CD4-positive, CD25-positive, alpha-beta regulatory T cell (primary cell): ENCODE data around the gene VPS54. TPM values are rescaled to one million over a fixed set of nuclear protein-coding genes. Genes with fewer than 3 reads are reported as not detected.
A peak's percentile ranks its signal among the peaks of the same experiment; 100 is the strongest.
"Not testable (repeated sequence)": the region's sequence is repeated elsewhere in the genome, so short reads cannot be mapped to it uniquely, and the experiment has no call there.

Experiments
- ATAC-seq, 2 donors: fragments of 150-1000 bp; cut with Tn5 transposase; one replicate each; pipeline ENCODE4 v1.10.0; 2021; ENCODE audit warnings: low read depth in 2 of 2, moderate number of reproducible peaks in 2 of 2, moderate library complexity in 1 of 2
- DNase-seq, 3 donors: peaks; one replicate each; pipeline versions ENCODE4 v3.0.0 to v3.0.0-alpha.2; 2012 to 2022; ENCODE audit warnings: mixed read lengths in 1 of 3
- H3K27ac ChIP-seq: one replicate; pipeline ENCODE4 v1.7.0; 2013; ENCODE audit warnings: mild to moderate bottlenecking, low read length; ENCODE audit not compliant: insufficient read depth, poor library complexity, severe bottlenecking
- H3K27me3 ChIP-seq: one replicate; pipeline ENCODE4 v1.7.0; 2013; ENCODE audit warnings: low read length; ENCODE audit not compliant: control insufficient read depth, insufficient read depth
- H3K36me3 ChIP-seq: one replicate; pipeline ENCODE4 v1.7.0; 2013; ENCODE audit warnings: mild to moderate bottlenecking, low read length, moderate library complexity; ENCODE audit not compliant: control insufficient read depth, insufficient read depth
- H3K4me1 ChIP-seq: 2 replicates; pipeline ENCODE4 v1.7.0; 2013; ENCODE audit warnings: mild to moderate bottlenecking, low read length; ENCODE audit not compliant: insufficient read depth, control insufficient read depth, poor library complexity, severe bottlenecking
- H3K4me3 ChIP-seq: one replicate; pipeline ENCODE4 v1.7.0; 2013; ENCODE audit warnings: low read depth, mild to moderate bottlenecking, low read length, moderate library complexity
- H3K9me3 ChIP-seq, 2 experiments: 1 replicate in 1 of 2; 2 replicates in 1 of 2; pipeline ENCODE4 v1.7.0; 2013; ENCODE audit warnings: low read length in 2 of 2, mild to moderate bottlenecking in 1 of 2, moderate library complexity in 1 of 2; ENCODE audit not compliant: control insufficient read depth in 2 of 2
- H3K27ac Mint-ChIP-seq, 3 donors: one replicate each; pipeline ENCODE4 v1.8.0; 2020 to 2022; ENCODE audit warnings: mild to moderate bottlenecking in 3 of 3, mixed read lengths in 3 of 3, moderate library complexity in 2 of 3
- H3K27me3 Mint-ChIP-seq: one replicate; pipeline ENCODE4 v1.8.0; 2022; ENCODE audit warnings: mild to moderate bottlenecking, mixed read lengths
- H3K36me3 Mint-ChIP-seq: one replicate; pipeline ENCODE4 v1.8.0; 2020; ENCODE audit warnings: mixed read lengths
- H3K4me1 Mint-ChIP-seq, 4 donors: one replicate each; pipeline ENCODE4 v1.8.0; 2020 to 2022; ENCODE audit warnings: mixed read lengths in 4 of 4, mild to moderate bottlenecking in 1 of 4
- H3K4me3 Mint-ChIP-seq, 4 donors: one replicate each; pipeline ENCODE4 v1.8.0; 2020 to 2022; ENCODE audit warnings: mild to moderate bottlenecking in 4 of 4, mixed read lengths in 4 of 4, moderate library complexity in 3 of 4
- H3K9me3 Mint-ChIP-seq, 7 donors: one replicate each; pipeline ENCODE4 v1.8.0; 2020 to 2022; ENCODE audit warnings: mixed read lengths in 7 of 7, mild to moderate bottlenecking in 3 of 7, moderate library complexity in 2 of 7
- polyA plus RNA-seq, 4 donors: library from polyadenylated mRNA; unstranded; fragments of 300-500 nt; fragmentation: Illumina TruSeq; gene quantifications; one replicate each; pipeline ENCODE4 v1.2.3, GENCODE V29; 2021
- total RNA-seq: library from RNA; stranded (reverse); gene quantifications from one replicate; pipeline ENCODE4 v1.2.3, GENCODE V29; 2022

The VPS54 gene
- total and polyA plus RNA-seq, 5 donors from 2014 or later, result 6.4 to 20.7 (median 12.2) TPM

DNA sequence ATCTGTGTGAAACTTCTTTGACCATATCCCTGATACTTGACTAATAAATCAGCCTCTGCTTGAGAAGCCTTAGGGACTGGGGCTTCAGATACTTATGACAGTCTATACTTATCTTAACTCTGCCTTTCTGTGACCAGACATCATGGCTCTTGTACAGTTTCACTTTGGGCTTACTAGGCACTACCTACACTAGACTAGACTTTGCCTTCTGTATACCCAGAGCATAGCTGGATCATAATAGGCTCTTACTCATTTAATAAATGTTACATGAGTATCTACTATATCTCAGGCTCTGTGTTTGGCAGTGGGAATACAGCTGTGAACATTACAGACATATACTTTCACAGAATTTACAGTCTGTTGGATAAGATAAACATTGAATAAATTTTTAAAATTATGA lies 168.6 kb downstream of the VPS54 start:
- H3K36me3 ChIP-seq, result no peaks in the 10 kb centered on the region
- ATAC-seq (peak; percentile 78 to 82), DNase-seq (peak in 1 of 3 donors; percentile 42)
- peak overlapping the region; percentile 29 for H3K4me3 ChIP-seq
- no peaks in the 10 kb centered on the region for H3K27me3 ChIP-seq
- H3K4me1 Mint-ChIP-seq, result peaks cover 57 to 97% (median 80%) of the 10 kb centered on the region in 4 donors
- H3K4me1 ChIP-seq, result peaks cover 80% of the 10 kb centered on the region
- peak overlapping the region; percentile 92 for H3K27ac ChIP-seq
- H3K36me3 Mint-ChIP-seq, result peaks cover 21% of the 10 kb centered on the region
- peak overlapping the region; percentile 20 to 97 (median 91) for H3K27ac Mint-ChIP-seq
- H3K4me3 Mint-ChIP-seq, result peak overlapping the region in 3 of 4 donors; percentile 43 to 47 (median 46)
- no peaks in the 10 kb centered on the region for H3K9me3 ChIP-seq
- peaks cover 0 to 5% (median 0%) of the 10 kb centered on the region in 7 donors for H3K9me3 Mint-ChIP-seq
- no peaks in the 10 kb centered on the region for H3K27me3 Mint-ChIP-seq

DNA sequence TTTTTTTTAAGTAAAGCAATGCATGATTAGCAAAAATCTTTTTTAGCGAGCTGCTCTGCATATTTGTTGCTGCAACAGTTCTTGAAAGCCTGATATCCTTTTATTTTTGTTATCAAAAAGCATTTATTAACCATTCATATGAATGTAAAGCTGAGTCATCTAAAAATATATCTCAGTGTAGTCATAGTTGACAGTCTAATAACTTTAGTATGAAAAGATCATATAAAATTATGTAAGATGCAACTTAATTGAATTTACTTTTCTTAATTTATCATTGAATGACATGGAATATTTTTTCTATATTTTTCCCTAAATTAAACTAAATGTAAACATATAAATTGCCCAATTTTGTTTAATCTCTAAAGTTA lies 169.0 kb downstream of the VPS54 start:
- Mint-ChIP-seq H3K9me3 (peaks cover 0 to 5% (median 0%) of the 10 kb centered on the region in 7 donors), H3K27ac (peak overlapping the region in 2 of 3 donors; percentile 76 to 91), H3K36me3 (peaks cover 23% of the 10 kb centered on the region), H3K27me3 (no peaks in the 10 kb centered on the region), H3K4me3 (peak overlapping the region in 1 of 4 donors; percentile 46), H3K4me1 (peaks cover 60 to 97% (median 83%) of the 10 kb centered on the region in 4 donors)
- Histone ChIP-seq H3K4me1 (peaks cover 80% of the 10 kb centered on the region), H3K27ac (peak overlapping the region; percentile 92), H3K4me3 (peak overlapping the region; percentile 41), H3K36me3 (no peaks in the 10 kb centered on the region), H3K27me3 (no peaks in the 10 kb centered on the region), H3K9me3 (no peaks in the 10 kb centered on the region)
- no peak for DNase-seq
- no peak for ATAC-seq

GRCh38 chr2:63849381-63850203 lies 169.6 kb downstream of the VPS54 start:
- Mint-ChIP-seq H3K36me3 (peaks cover 23% of the 10 kb centered on the region), H3K4me3 (peak overlapping the region; percentile 46 to 81 (median 66)), H3K27ac (peak overlapping the region; percentile 58 to 79 (median 76)), H3K4me1 (peaks cover 60 to 97% (median 84%) of the 10 kb centered on the region in 4 donors), H3K27me3 (no peaks in the 10 kb centered on the region), H3K9me3 (peaks cover 0 to 5% (median 0%) of the 10 kb centered on the region in 7 donors)
- peaks cover 80% of the 10 kb centered on the region for H3K4me1 ChIP-seq
- peak overlapping the region; percentile 92 for H3K27ac ChIP-seq
- H3K9me3 ChIP-seq, result no peaks in the 10 kb centered on the region
- peak overlapping the region; percentile 41 for H3K4me3 ChIP-seq
- no peaks in the 10 kb centered on the region for H3K27me3 ChIP-seq
- ATAC-seq (no peak), DNase-seq (no peak)
- H3K36me3 ChIP-seq, result no peaks in the 10 kb centered on the region

DNA sequence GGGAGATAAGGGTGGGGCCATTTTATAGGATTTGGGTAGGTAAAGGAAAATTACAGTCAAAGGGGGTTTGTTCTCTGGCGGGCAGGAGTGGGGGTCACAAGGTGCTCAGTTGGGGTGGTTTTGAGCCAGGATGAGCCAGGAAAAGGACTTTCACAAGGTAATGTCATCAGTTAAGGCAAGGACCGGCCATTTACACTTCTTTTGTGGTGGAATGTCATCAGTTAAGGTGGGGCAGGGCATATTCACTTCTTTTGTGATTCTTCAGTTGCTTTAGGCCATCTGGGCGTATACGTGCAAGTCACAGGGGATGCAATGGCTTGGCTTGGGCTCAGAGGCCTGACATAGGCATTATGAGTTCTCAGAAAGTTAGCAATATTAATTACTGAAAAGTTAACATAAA lies 171.7 kb downstream of the VPS54 start:
- peaks cover 19% of the 10 kb centered on the region for H3K36me3 Mint-ChIP-seq
- H3K36me3 ChIP-seq, H3K27me3 ChIP-seq, H3K27me3 Mint-ChIP-seq, ATAC-seq, H3K9me3 ChIP-seq, H3K9me3 Mint-ChIP-seq, H3K27ac ChIP-seq, DNase-seq: not testable (repeated sequence)
- peak overlapping the region in 2 of 3 donors; percentile 52 to 77 for H3K27ac Mint-ChIP-seq
- peak overlapping the region; percentile 30 for H3K4me3 ChIP-seq
- H3K4me1 ChIP-seq, result peaks cover 79% of the 10 kb centered on the region
- H3K4me3 Mint-ChIP-seq, result peak overlapping the region in 3 of 4 donors; percentile 6 to 74 (median 73)
- H3K4me1 Mint-ChIP-seq, result peaks cover 52 to 95% (median 84%) of the 10 kb centered on the region in 4 donors

GRCh38 chr2:63846487-63846886 lies 172.7 kb downstream of the VPS54 start:
- no peak for DNase-seq
- peak overlapping the region; percentile 22 for H3K4me3 ChIP-seq
- H3K27ac ChIP-seq, result no peak overlapping the region
- peaks cover 43 to 93% (median 78%) of the 10 kb centered on the region in 4 donors for H3K4me1 Mint-ChIP-seq
- peaks cover 19% of the 10 kb centered on the region for H3K36me3 Mint-ChIP-seq
- H3K27ac Mint-ChIP-seq, result peak overlapping the region in 2 of 3 donors; percentile 20 to 27
- H3K27me3 Mint-ChIP-seq, result no peaks in the 10 kb centered on the region
- no peaks in the 10 kb centered on the region for H3K36me3 ChIP-seq
- H3K27me3 ChIP-seq, result no peaks in the 10 kb centered on the region
- peak overlapping the region in 3 of 4 donors; percentile 87 to 92 (median 91) for H3K4me3 Mint-ChIP-seq
- peaks cover 78% of the 10 kb centered on the region for H3K4me1 ChIP-seq
- no peaks in the 10 kb centered on the region for H3K9me3 ChIP-seq
- no peak for ATAC-seq
- peaks cover 0 to 4% (median 0%) of the 10 kb centered on the region in 7 donors for H3K9me3 Mint-ChIP-seq

DNA sequence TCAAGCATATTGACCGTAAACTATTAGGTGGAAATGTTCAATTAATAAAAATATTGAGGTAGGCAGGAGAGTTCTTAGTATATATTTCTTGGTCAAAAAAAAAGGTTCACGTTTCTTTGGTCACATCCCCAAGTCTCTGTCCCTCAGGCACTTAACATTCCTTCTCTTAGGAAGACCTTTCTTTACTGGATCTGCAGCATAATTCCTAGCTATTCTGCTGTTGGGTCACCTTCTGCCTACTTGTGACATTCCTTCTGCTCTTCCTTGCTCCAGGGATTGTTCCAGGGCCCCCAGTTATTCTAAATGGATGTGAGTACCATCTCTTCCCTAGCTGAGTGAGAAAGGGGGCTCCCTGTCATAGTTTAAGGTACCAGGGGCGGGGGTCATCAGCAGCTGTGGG lies 173.4 kb downstream of the VPS54 start:
- peaks cover 0 to 3% (median 0%) of the 10 kb centered on the region in 7 donors for H3K9me3 Mint-ChIP-seq
- Histone ChIP-seq H3K27me3 (no peaks in the 10 kb centered on the region), H3K27ac (no peak overlapping the region), H3K36me3 (no peaks in the 10 kb centered on the region), H3K9me3 (no peaks in the 10 kb centered on the region), H3K4me1 (peaks cover 72% of the 10 kb centered on the region), H3K4me3 (peak overlapping the region; percentile 21)
- H3K27me3 Mint-ChIP-seq, result peaks cover 3% of the 10 kb centered on the region
- peak overlapping the region; percentile 20 to 42 (median 27) for H3K27ac Mint-ChIP-seq
- no peak for DNase-seq
- no peak for ATAC-seq
- H3K4me3 Mint-ChIP-seq, result peak overlapping the region; percentile 34 to 95 (median 90)
- H3K4me1 Mint-ChIP-seq, result peaks cover 38 to 87% (median 71%) of the 10 kb centered on the region in 4 donors
- peaks cover 19% of the 10 kb centered on the region for H3K36me3 Mint-ChIP-seq

GRCh38 chr2:63844616-63845015 lies 174.6 kb downstream of the VPS54 start:
- peak overlapping the region; percentile 87 to 99 (median 94) for H3K4me3 Mint-ChIP-seq
- H3K4me3 ChIP-seq, result peak overlapping the region; percentile 96
- DNase-seq (no peak), ATAC-seq (no peak)
- peaks cover 74% of the 10 kb centered on the region for H3K4me1 ChIP-seq
- H3K9me3 ChIP-seq, result no peaks in the 10 kb centered on the region
- peaks cover 31 to 83% (median 69%) of the 10 kb centered on the region in 4 donors for H3K4me1 Mint-ChIP-seq
- no peaks in the 10 kb centered on the region for H3K27me3 ChIP-seq
- H3K36me3 ChIP-seq, result no peaks in the 10 kb centered on the region
- peaks cover 6% of the 10 kb centered on the region for H3K27me3 Mint-ChIP-seq
- H3K36me3 Mint-ChIP-seq, result peaks cover 19% of the 10 kb centered on the region
- peak overlapping the region; percentile 2 for H3K27ac ChIP-seq
- H3K9me3 Mint-ChIP-seq, result peaks cover 0 to 3% (median 0%) of the 10 kb centered on the region in 7 donors
- peak overlapping the region; percentile 20 to 91 (median 83) for H3K27ac Mint-ChIP-seq
